ENCODE measurements around the gene NAP1L4. TPM values are rescaled to one million over a fixed set of nuclear protein-coding genes. Genes with fewer than 3 reads are reported as not detected.

NAP1L4 gene
- total and polyA plus RNA-seq, 2 donors (not counting 1 experiment from before 2014, with no cell fraction given) = 62.1 to 133 TPM

DNA sequence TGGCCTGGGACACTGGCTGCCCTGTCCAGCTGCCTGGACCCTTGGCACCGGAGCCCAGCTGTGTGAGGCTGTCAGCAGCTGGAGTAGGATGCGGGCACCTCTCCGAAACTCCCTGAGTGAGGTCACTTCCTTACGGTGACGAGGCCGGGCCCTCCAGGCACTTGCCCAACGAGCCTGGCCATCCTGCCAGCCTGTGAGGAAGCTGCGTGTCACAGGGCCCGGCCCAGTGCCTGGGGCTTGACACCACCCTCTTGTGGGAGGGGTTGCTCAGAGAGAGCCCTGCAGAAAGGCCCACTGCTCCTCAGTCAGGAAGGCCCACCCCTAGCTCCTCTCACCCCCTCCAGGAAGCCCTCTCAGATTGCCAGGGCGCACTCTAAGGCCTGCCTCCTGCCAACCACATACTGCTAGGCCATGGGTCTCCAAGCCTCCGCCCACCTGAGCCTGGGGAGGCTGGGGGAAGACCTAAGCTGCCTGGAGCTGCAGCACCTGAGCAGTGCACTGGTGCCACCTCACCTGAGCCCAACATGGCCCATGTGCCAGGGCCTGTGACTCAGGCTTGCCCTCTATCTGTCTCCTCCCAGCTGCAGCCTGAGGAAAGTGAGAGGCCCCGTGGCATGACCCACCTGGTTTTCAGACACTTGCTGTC, 58.6 kb downstream of the NAP1L4 start:
- ChIA-PET CTCF (interaction anchor here (3.1 kb wide), 1 partner anchor 158 kb away, joined by 12 read pairs; no protein-coding TSS in a partner anchor), POLR2A (no interaction called here)
- WGBS (ENCODE audit: insufficient coverage) = 36% methylated on average over 11 of the region's 12 CpGs
- H3K79me2 ChIP-seq (ENCODE audit: control insufficient read depth, insufficient read depth, low read length) = no peaks in the 10 kb centered on the region
- peaks cover 10% of the 10 kb centered on the region for H3K4me1 Mint-ChIP-seq
- DNase-seq (peak; percentile 42), ATAC-seq (ENCODE audit: low read depth) (peak; percentile 28)
- H3K9me3 ChIP-seq (ENCODE audit: control extremely low read depth in 1 of 3, control insufficient read depth in 2 of 3, insufficient read depth in 1 of 3, low read length in 2 of 3) = peaks cover 0 to 20% (median 4%) of the 10 kb centered on the region in 3 donors
- TF ChIP-seq, protein P1, sequence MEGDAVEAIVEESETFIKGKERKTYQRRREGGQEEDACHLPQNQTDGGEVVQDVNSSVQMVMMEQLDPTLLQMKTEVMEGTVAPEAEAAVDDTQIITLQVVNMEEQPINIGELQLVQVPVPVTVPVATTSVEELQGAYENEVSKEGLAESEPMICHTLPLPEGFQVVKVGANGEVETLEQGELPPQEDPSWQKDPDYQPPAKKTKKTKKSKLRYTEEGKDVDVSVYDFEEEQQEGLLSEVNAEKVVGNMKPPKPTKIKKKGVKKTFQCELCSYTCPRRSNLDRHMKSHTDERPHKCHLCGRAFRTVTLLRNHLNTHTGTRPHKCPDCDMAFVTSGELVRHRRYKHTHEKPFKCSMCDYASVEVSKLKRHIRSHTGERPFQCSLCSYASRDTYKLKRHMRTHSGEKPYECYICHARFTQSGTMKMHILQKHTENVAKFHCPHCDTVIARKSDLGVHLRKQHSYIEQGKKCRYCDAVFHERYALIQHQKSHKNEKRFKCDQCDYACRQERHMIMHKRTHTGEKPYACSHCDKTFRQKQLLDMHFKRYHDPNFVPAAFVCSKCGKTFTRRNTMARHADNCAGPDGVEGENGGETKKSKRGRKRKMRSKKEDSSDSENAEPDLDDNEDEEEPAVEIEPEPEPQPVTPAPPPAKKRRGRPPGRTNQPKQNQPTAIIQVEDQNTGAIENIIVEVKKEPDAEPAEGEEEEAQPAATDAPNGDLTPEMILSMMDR (IDR thresholded peaks at IDR 0.05) = no peak
- TF ChIP-seq EZH2 (IDR thresholded peaks at IDR 0.05; ENCODE audit: borderline replicate concordance, insufficient read depth, low read depth, low read length, poor library complexity, severe bottlenecking) = no peak
- H3K27ac Mint-ChIP-seq = no peak overlapping the region
- peaks cover 8% of the 10 kb centered on the region for H3K9me3 Mint-ChIP-seq (ENCODE audit: insufficient read depth)
- no peak overlapping the region for H2AFZ ChIP-seq (ENCODE audit: insufficient read depth, low read depth, low read length, poor library complexity, severe bottlenecking)
- intact Hi-C loops (cut with micrococcal nuclease) = no loop called here
- no peak overlapping the region for H3K9ac ChIP-seq (ENCODE audit: low read length)
- H3K4me3 Mint-ChIP-seq = no peak overlapping the region
- H3K4me2 ChIP-seq (replicated peaks; ENCODE audit: low read depth, low read length, poor library complexity, severe bottlenecking) = no peak overlapping the region
- H3K27me3 ChIP-seq (replicated peaks in 1 of 4; ENCODE audit: control extremely low read depth in 1 of 4, control insufficient read depth in 3 of 4, insufficient read depth in 4 of 4, low read length in 3 of 4) = peaks cover 0 to 40% (median 12%) of the 10 kb centered on the region in 4 experiments
- H3K27me3 Mint-ChIP-seq = peaks cover 11% of the 10 kb centered on the region
- peaks cover 5% of the 10 kb centered on the region for H4K20me1 ChIP-seq (ENCODE audit: control insufficient read depth, insufficient read depth, low read length, poor library complexity, severe bottlenecking)
- no peak overlapping the region for H3K27ac ChIP-seq (ENCODE audit: low read length in 2 of 2)
- H3K4me3 ChIP-seq (ENCODE audit: control extremely low read depth in 1 of 5, extremely low read depth in 1 of 5, insufficient read depth in 1 of 5, low read depth in 2 of 5, low read length in 4 of 5) = no peak overlapping the region
- no peaks in the 10 kb centered on the region for H3K36me3 ChIP-seq (replicated peaks in 1 of 2; ENCODE audit: control extremely low read depth in 1 of 2, control insufficient read depth in 1 of 2, extremely low read depth in 1 of 2, insufficient read depth in 2 of 2, low read length in 1 of 2)
- H3K4me1 ChIP-seq (ENCODE audit: control insufficient read depth in 2 of 2, insufficient read depth in 2 of 2, low read length in 2 of 2) = peaks cover 20 to 21% of the 10 kb centered on the region in 2 donors

DNA sequence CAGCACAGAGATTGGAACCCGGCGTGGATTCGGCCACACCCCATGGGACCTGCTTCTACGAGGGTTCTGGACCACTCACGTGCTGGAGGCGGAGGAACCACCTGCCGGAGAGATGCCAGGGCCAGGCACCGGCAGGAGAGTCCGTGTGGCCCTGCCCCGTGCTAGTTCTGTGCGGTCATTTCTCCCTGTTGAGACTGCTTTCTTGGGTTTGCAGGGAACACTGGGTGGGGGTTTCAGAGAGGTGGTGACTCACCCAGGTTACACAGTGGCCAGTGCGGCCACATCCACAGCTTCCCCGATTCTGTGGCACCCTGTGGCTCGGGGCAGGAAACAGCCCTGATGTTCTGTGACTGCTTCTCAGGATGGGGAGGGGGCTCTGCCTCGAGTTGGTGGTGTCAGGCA, 59.3 kb downstream of the NAP1L4 start:
- Histone ChIP-seq H3K4me3 (ENCODE audit: control extremely low read depth in 1 of 5, extremely low read depth in 1 of 5, insufficient read depth in 1 of 5, low read depth in 2 of 5, low read length in 4 of 5) (no peak overlapping the region), H3K27me3 (replicated peaks in 1 of 4; ENCODE audit: control extremely low read depth in 1 of 4, control insufficient read depth in 3 of 4, insufficient read depth in 4 of 4, low read length in 3 of 4) (peaks cover 0 to 46% (median 15%) of the 10 kb centered on the region in 4 experiments), H4K20me1 (ENCODE audit: control insufficient read depth, insufficient read depth, low read length, poor library complexity, severe bottlenecking) (peaks cover 5% of the 10 kb centered on the region), H2AFZ (ENCODE audit: insufficient read depth, low read depth, low read length, poor library complexity, severe bottlenecking) (no peak overlapping the region), H3K36me3 (replicated peaks in 1 of 2; ENCODE audit: control extremely low read depth in 1 of 2, control insufficient read depth in 1 of 2, extremely low read depth in 1 of 2, insufficient read depth in 2 of 2, low read length in 1 of 2) (no peaks in the 10 kb centered on the region), H3K9me3 (ENCODE audit: control extremely low read depth in 1 of 3, control insufficient read depth in 2 of 3, insufficient read depth in 1 of 3, low read length in 2 of 3) (peaks cover 0 to 20% (median 4%) of the 10 kb centered on the region in 3 donors), H3K27ac (ENCODE audit: low read length in 2 of 2) (no peak overlapping the region), H3K79me2 (ENCODE audit: control insufficient read depth, insufficient read depth, low read length) (no peaks in the 10 kb centered on the region), H3K4me1 (ENCODE audit: control insufficient read depth in 2 of 2, insufficient read depth in 2 of 2, low read length in 2 of 2) (peaks cover 27 to 28% of the 10 kb centered on the region in 2 donors), H3K4me2 (replicated peaks; ENCODE audit: low read depth, low read length, poor library complexity, severe bottlenecking) (no peak overlapping the region), H3K9ac (ENCODE audit: low read length) (no peak overlapping the region)
- DNase-seq (no peak), ATAC-seq (ENCODE audit: low read depth) (no peak)
- 64% methylated on average over 12 of the region's 15 CpGs for WGBS (ENCODE audit: insufficient coverage)
- ChIA-PET POLR2A (no interaction called here), CTCF (interaction anchor here (1.6 to 3.1 kb wide), 2 partner anchors 158 to 400 kb away, joined by 5 to 12 read pairs; no protein-coding TSS in a partner anchor)
- H3K4me1 Mint-ChIP-seq = peaks cover 16% of the 10 kb centered on the region
- intact Hi-C loops (cut with micrococcal nuclease) = no loop called here
- TF ChIP-seq, protein P1 (IDR thresholded peaks at IDR 0.05) = no peak
- no peak for TF ChIP-seq EZH2 (IDR thresholded peaks at IDR 0.05; ENCODE audit: borderline replicate concordance, insufficient read depth, low read depth, low read length, poor library complexity, severe bottlenecking)
- no peak overlapping the region for H3K27ac Mint-ChIP-seq
- no peak overlapping the region for H3K4me3 Mint-ChIP-seq
- peaks cover 16% of the 10 kb centered on the region for H3K27me3 Mint-ChIP-seq
- H3K9me3 Mint-ChIP-seq (ENCODE audit: insufficient read depth) = peaks cover 5% of the 10 kb centered on the region

All from B cell (primary cell).